GM19023 (cell line): ENCODE data around the gene TTBK1.

Experiments used
- ATAC-seq: cut with Tn5 transposase; IDR thresholded peaks from one replicate; pipeline ENCODE4 v1.9.1; 2021; ENCODE audit warnings: mild to moderate bottlenecking, moderate library complexity; ENCODE audit not compliant: unreplicated experiment

Gene TTBK1

DNA sequence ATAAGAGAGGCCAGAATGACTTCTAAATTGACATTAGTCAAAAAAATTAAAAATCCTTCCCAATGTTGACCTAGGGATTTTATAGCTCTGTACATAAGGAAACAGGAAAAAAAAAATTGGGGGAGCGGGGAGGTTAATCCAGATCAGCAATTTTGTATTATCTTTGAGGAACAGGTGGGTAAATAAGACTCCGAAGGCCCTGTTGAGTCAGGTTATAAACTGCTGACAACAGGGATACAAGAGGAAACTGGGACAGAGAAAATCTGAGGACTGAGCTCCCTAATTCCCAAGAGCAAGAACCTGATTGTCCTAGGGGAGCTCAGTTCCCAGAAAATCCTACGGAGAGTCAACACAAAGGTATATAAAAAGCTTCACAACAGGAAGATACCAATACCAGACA lies 92.2 kb downstream of the TTBK1 start:
- no peak for ATAC-seq

DNA sequence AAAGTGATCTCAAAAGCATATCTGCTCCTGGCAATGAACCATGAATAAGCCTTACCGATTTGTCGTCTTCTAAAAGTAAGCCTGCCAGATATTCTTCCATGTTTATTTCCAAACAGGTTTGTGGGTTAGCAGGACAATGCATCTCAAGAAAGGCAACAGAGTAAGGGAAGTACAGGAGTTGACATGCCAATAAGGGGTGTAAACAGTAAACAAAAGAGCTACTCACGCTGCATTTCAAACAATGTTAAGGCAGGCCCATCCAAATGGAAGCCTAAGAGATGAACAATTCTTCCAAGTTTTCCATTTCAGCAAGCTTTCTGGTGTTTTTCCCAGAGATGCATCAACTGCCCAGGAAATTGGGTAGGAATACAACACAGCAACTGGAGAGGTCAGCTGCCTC lies 93.1 kb downstream of the TTBK1 start:
- no peak for ATAC-seq
